ENCODE data around the gene SUZ12.
"Not testable (repeated sequence)": the region's sequence is repeated elsewhere in the genome, so short reads cannot be mapped to it uniquely, and the experiment has no call there.

SUZ12 gene

DNA sequence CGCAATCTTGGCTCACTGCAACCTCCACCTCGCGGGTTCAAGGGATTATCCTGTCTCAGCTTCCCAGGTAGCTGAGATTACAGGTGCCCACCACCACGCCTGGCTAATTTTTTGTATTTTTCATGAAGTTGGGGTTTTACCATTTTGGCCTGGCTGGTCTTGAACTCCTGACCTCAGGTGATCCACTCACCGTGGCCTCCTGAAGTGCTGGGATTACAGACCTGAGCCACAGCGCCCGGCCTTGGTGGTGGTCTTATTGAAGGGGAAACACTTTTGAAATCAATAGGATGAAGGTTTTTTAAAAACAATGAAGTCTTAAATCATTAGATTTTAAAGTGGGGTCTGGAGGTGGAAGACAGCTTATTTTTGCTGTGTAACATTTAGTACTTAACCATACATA is 5.6 kb downstream of the SUZ12 start:
- not testable (repeated sequence) for H3K36me3 ChIP-seq (ENCODE audit: control insufficient read depth in 2 of 2, insufficient read depth in 2 of 2, low read length in 2 of 2)

DNA sequence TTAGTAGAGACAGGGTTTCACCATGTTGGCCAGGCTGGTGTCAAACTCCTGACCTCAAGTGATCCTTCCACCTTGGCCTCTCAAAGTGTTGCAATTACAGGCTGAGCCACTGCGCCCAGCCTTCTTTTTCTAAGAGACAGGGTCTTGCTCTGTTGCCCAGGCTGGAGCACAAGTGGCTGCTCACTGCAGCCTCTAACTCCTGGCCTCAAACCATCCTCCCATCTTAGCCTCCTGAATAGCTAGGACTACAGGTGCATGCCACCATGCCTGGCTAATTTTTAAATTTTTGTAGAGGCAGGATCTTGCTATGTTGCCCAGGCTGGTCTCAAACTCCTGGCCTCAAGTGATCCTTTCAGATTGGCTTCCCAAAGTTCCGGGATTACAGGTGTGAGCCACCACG is 15.1 kb downstream of the SUZ12 start:
- H3K27ac ChIP-seq (ENCODE audit: low read depth in 2 of 2, low read length in 2 of 2); H3K4me3 ChIP-seq (ENCODE audit: low read length in 2 of 2); H3K27me3 ChIP-seq (ENCODE audit: control insufficient read depth in 2 of 2, insufficient read depth in 2 of 2, low read length in 2 of 2); H3K9ac ChIP-seq (ENCODE audit: low read depth in 1 of 2, low read length in 2 of 2); H3K9me3 ChIP-seq (ENCODE audit: control insufficient read depth in 2 of 2, low read length in 2 of 2); H3K4me1 ChIP-seq (ENCODE audit: control insufficient read depth in 2 of 2, insufficient read depth in 2 of 2, low read length in 2 of 2); H3K36me3 ChIP-seq (ENCODE audit: control insufficient read depth in 2 of 2, insufficient read depth in 2 of 2, low read length in 2 of 2): not testable (repeated sequence)

More for the DNA sequence above, 5.6 kb downstream of the SUZ12 start:
- not testable (repeated sequence) for H3K9ac ChIP-seq (ENCODE audit: low read depth in 1 of 2, low read length in 2 of 2); H3K4me3 ChIP-seq (ENCODE audit: low read length in 2 of 2); H3K9me3 ChIP-seq (ENCODE audit: control insufficient read depth in 2 of 2, low read length in 2 of 2); H3K27me3 ChIP-seq (ENCODE audit: control insufficient read depth in 2 of 2, insufficient read depth in 2 of 2, low read length in 2 of 2); H3K27ac ChIP-seq (ENCODE audit: low read depth in 2 of 2, low read length in 2 of 2); H3K4me1 ChIP-seq (ENCODE audit: control insufficient read depth in 2 of 2, insufficient read depth in 2 of 2, low read length in 2 of 2)

DNA sequence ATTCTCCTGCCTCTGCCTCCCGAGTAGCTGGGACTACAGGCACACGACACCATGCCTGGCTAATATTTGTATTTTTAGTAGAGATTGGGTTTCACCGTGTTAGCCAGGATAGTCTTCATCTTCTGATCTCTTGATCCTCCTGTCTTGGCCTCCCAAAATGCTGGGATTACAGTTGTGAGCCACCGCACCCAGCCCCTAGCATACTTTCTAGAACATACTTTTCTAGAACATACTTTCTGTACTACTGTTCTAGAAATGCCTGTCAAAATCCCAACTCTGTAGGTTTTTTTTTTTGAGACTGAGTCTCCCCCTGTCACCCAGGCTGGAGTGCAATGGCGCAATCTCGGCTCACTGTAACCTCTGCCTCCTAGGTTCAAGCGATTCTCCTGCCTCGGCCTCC is 27.3 kb downstream of the SUZ12 start:
- H3K9ac ChIP-seq (ENCODE audit: low read depth in 1 of 2, low read length in 2 of 2); H3K27ac ChIP-seq (ENCODE audit: low read depth in 2 of 2, low read length in 2 of 2); H3K9me3 ChIP-seq (ENCODE audit: control insufficient read depth in 2 of 2, low read length in 2 of 2); H3K27me3 ChIP-seq (ENCODE audit: control insufficient read depth in 2 of 2, insufficient read depth in 2 of 2, low read length in 2 of 2); H3K4me1 ChIP-seq (ENCODE audit: control insufficient read depth in 2 of 2, insufficient read depth in 2 of 2, low read length in 2 of 2); H3K4me3 ChIP-seq (ENCODE audit: low read length in 2 of 2): not testable (repeated sequence)
- H3K36me3 ChIP-seq (ENCODE audit: control insufficient read depth in 2 of 2, insufficient read depth in 2 of 2, low read length in 2 of 2), result peaks cover 4 to 24% of the 10 kb centered on the region in 2 donors

DNA sequence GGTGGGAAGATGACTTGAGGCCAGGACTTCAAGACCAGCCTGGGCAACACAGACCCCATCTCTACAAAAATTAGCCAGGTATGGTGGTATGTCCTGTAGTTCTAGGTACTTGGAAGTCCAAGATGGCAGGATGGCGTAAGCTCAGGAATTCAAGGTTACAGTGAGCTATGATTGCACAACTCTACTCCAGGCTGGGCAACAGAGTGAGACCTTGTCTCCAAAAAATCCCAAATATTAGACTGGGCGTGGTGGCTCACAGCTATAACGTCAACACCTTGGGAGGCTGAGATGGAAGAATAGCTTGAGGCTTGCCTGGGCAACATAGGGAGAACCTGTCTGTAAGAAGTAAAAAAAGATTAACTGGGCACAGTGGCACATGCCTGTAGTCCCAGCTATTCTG is 30.8 kb downstream of the SUZ12 start:
- H3K4me1 ChIP-seq (ENCODE audit: control insufficient read depth in 2 of 2, insufficient read depth in 2 of 2, low read length in 2 of 2), result no peaks in the 10 kb centered on the region
- H3K27me3 ChIP-seq (ENCODE audit: control insufficient read depth in 2 of 2, insufficient read depth in 2 of 2, low read length in 2 of 2), result no peaks in the 10 kb centered on the region
- H3K27ac ChIP-seq (ENCODE audit: low read depth in 2 of 2, low read length in 2 of 2), result no peak overlapping the region
- no peak overlapping the region for H3K9ac ChIP-seq (ENCODE audit: low read depth in 1 of 2, low read length in 2 of 2)
- peaks cover 1 to 19% of the 10 kb centered on the region in 2 donors for H3K36me3 ChIP-seq (ENCODE audit: control insufficient read depth in 2 of 2, insufficient read depth in 2 of 2, low read length in 2 of 2)
- no peaks in the 10 kb centered on the region for H3K9me3 ChIP-seq (ENCODE audit: control insufficient read depth in 2 of 2, low read length in 2 of 2)
- H3K4me3 ChIP-seq (ENCODE audit: low read length in 2 of 2), result no peak overlapping the region

DNA sequence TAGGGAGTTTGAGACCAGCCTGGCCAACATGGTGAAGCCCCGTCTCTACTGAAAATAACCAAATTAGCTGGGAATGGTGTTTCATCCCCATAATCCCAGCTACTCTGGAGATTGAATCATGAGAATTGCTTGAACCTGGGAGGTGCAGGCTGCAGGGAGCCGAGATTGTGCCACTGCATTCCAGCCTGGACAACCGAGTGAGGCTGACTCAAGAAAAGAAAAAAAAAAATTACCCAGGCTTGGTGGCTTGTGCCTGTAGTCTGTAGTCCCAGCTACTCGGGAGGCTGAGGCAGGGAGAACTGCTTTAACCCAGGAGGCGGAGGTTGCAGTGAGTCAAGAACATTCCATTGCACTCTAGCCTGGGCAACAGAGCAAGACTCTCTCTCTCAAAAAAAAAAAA is 33.6 kb downstream of the SUZ12 start:
- H3K9me3 ChIP-seq (ENCODE audit: control insufficient read depth in 2 of 2, low read length in 2 of 2); H3K27me3 ChIP-seq (ENCODE audit: control insufficient read depth in 2 of 2, insufficient read depth in 2 of 2, low read length in 2 of 2); H3K4me1 ChIP-seq (ENCODE audit: control insufficient read depth in 2 of 2, insufficient read depth in 2 of 2, low read length in 2 of 2); H3K27ac ChIP-seq (ENCODE audit: low read depth in 2 of 2, low read length in 2 of 2); H3K4me3 ChIP-seq (ENCODE audit: low read length in 2 of 2); H3K9ac ChIP-seq (ENCODE audit: low read depth in 1 of 2, low read length in 2 of 2): not testable (repeated sequence)
- peaks cover 0 to 15% of the 10 kb centered on the region in 2 donors for H3K36me3 ChIP-seq (ENCODE audit: control insufficient read depth in 2 of 2, insufficient read depth in 2 of 2, low read length in 2 of 2)

DNA sequence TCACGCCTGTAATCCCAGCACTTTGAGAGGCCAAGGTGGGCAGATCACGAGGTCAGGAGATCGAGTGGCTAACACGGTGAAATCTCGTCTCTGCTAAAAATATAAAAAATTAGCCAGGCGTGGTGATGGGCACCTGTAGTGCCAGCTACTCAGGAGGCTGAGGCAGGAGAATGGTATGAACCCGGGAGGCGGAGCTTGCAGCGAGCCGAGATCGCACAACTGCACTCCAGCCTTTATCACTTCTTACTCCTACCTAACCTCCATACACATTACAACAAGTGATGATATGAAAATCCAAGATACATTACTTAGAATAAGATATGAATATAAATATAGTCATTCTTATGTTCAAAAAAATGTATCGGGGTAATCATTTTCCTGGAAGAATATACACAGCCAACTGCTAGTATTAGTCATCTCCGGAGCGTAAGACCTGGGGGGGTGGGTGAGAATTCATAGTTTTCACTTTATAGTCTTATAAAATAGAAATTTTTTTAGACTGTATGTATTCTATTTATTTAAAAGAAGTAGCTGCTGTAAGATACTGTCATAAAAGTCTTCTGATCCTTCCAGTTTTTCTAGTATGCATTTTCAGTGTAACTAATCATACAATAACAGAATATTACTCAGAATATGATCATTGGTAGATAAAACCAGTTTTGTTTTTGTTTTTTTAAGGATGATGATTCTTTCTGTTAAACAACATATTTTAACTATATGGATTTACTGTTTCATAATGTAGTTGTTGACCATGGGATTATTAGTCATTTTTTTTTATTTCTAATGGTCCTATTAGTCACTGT is 37.7 kb downstream of the SUZ12 start:
- not testable (repeated sequence) for H3K4me3 ChIP-seq (ENCODE audit: low read length in 2 of 2); H3K27ac ChIP-seq (ENCODE audit: low read depth in 2 of 2, low read length in 2 of 2); H3K4me1 ChIP-seq (ENCODE audit: control insufficient read depth in 2 of 2, insufficient read depth in 2 of 2, low read length in 2 of 2); H3K9me3 ChIP-seq (ENCODE audit: control insufficient read depth in 2 of 2, low read length in 2 of 2); H3K27me3 ChIP-seq (ENCODE audit: control insufficient read depth in 2 of 2, insufficient read depth in 2 of 2, low read length in 2 of 2); H3K36me3 ChIP-seq (ENCODE audit: control insufficient read depth in 2 of 2, insufficient read depth in 2 of 2, low read length in 2 of 2); H3K9ac ChIP-seq (ENCODE audit: low read depth in 1 of 2, low read length in 2 of 2)

DNA sequence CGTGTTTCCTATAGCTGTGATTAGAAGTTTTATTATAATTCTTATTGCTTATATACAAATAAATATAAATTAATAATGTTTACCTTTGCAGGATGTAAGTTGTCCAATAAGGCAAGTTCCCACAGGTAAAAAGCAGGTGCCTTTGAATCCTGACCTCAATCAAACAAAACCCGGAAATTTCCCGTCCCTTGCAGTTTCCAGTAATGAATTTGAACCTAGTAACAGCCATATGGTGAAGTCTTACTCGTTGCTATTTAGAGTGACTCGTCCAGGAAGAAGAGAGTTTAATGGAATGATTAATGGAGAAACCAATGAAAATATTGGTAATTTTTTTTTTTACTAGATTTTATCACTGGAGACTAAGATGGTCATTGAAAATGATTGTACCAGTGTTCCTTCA is 38.6 kb downstream of the SUZ12 start:
- H3K4me3 ChIP-seq (ENCODE audit: low read length in 2 of 2); H3K4me1 ChIP-seq (ENCODE audit: control insufficient read depth in 2 of 2, insufficient read depth in 2 of 2, low read length in 2 of 2); H3K27ac ChIP-seq (ENCODE audit: low read depth in 2 of 2, low read length in 2 of 2); H3K9ac ChIP-seq (ENCODE audit: low read depth in 1 of 2, low read length in 2 of 2); H3K9me3 ChIP-seq (ENCODE audit: control insufficient read depth in 2 of 2, low read length in 2 of 2); H3K27me3 ChIP-seq (ENCODE audit: control insufficient read depth in 2 of 2, insufficient read depth in 2 of 2, low read length in 2 of 2); H3K36me3 ChIP-seq (ENCODE audit: control insufficient read depth in 2 of 2, insufficient read depth in 2 of 2, low read length in 2 of 2): not testable (repeated sequence)

DNA sequence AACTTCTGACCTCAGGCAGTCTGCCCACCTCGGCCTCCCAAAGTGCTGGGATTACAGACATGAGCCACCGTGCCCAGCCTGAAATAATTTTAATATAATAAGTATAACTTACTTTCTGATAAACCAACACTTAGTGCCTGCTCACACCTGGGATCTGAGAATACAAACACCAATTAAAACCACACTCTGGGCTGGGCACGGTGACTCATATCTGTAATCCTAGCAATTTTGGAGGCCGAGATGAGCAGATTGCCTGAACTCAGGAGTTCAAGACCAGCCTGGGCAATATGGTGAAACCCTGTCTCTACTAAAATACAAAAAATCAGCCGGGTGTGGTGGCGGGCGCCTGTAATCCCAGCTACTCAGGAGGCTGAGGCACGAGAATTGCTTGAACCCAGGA is 55.0 kb downstream of the SUZ12 start:
- H3K27me3 ChIP-seq (ENCODE audit: control insufficient read depth in 2 of 2, insufficient read depth in 2 of 2, low read length in 2 of 2); H3K4me1 ChIP-seq (ENCODE audit: control insufficient read depth in 2 of 2, insufficient read depth in 2 of 2, low read length in 2 of 2); H3K9ac ChIP-seq (ENCODE audit: low read depth in 1 of 2, low read length in 2 of 2); H3K4me3 ChIP-seq (ENCODE audit: low read length in 2 of 2); H3K27ac ChIP-seq (ENCODE audit: low read depth in 2 of 2, low read length in 2 of 2); H3K9me3 ChIP-seq (ENCODE audit: control insufficient read depth in 2 of 2, low read length in 2 of 2): not testable (repeated sequence)
- peaks cover 21 to 50% of the 10 kb centered on the region in 2 donors for H3K36me3 ChIP-seq (ENCODE audit: control insufficient read depth in 2 of 2, insufficient read depth in 2 of 2, low read length in 2 of 2)

DNA sequence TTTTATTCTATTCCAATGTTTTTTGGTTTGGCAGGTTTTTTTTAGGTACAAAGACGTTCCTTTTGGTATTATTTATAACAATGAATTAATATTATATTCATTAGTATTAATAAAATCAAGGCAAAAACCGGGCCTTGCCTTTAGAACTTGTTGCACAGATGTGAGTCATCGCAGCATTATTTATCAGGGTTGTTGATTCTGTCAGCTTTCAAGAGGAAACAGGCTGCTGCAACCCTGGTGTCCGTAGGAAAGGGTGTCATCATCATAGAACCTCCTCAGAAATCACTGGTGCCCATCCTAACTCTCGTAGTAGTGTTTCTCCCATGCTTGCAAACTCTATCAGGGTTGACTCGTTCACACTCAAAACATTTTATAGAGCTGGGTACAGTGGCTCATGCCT is 60.2 kb downstream of the SUZ12 start:
- peaks cover 21 to 47% of the 10 kb centered on the region in 2 donors for H3K36me3 ChIP-seq (ENCODE audit: control insufficient read depth in 2 of 2, insufficient read depth in 2 of 2, low read length in 2 of 2)
- no peaks in the 10 kb centered on the region for H3K27me3 ChIP-seq (ENCODE audit: control insufficient read depth in 2 of 2, insufficient read depth in 2 of 2, low read length in 2 of 2)
- H3K4me1 ChIP-seq (ENCODE audit: control insufficient read depth in 2 of 2, insufficient read depth in 2 of 2, low read length in 2 of 2), result no peaks in the 10 kb centered on the region
- no peak overlapping the region for H3K4me3 ChIP-seq (ENCODE audit: low read length in 2 of 2)
- H3K9me3 ChIP-seq (ENCODE audit: control insufficient read depth in 2 of 2, low read length in 2 of 2), result no peaks in the 10 kb centered on the region
- H3K9ac ChIP-seq (ENCODE audit: low read depth in 1 of 2, low read length in 2 of 2), result no peak overlapping the region
- no peak overlapping the region for H3K27ac ChIP-seq (ENCODE audit: low read depth in 2 of 2, low read length in 2 of 2)

DNA sequence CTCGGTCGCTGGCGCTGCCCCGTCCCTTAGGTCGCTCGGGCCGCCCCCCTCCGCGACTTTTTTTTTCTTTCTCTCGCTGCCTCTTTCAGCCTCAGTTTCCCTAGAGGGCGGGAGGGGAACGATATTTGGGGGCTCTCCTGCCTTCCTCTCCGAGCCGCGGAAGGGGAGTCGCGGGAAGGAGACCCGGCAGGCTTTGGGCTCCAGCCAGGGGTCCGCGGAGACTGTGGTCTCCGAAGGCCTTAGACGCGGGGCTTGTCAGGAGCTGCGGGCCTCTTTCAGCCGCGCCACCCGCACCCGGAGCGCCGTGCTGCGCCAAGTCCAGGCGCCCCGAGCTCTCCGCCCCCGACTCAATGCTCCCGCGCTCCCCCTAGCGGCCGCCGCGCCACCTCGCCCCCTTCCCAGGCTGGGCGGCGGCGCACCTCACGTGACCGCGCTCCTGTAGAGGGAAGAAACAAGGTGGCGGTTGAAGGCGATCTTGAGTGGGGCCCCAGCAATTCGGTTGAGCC is 70.2 kb downstream of the SUZ12 start, which contains the start of gene LRRC37B:
Gene LRRC37B, plus strand, starts transcription at position 427 of the 506 bp plus-strand sequence. CDS start 14,010 bp downstream, outside the sequence.
- Histone ChIP-seq H3K9ac (ENCODE audit: low read depth in 1 of 2, low read length in 2 of 2) (peak within 1 kb of the TSS; percentile 87 to 89), H3K27me3 (ENCODE audit: control insufficient read depth in 2 of 2, insufficient read depth in 2 of 2, low read length in 2 of 2) (no peaks in the 10 kb centered on the region), H3K4me1 (ENCODE audit: control insufficient read depth in 2 of 2, insufficient read depth in 2 of 2, low read length in 2 of 2) (peaks cover 3 to 7% of the 10 kb centered on the region in 2 donors), H3K9me3 (ENCODE audit: control insufficient read depth in 2 of 2, low read length in 2 of 2) (no peaks in the 10 kb centered on the region), H3K27ac (ENCODE audit: low read depth in 2 of 2, low read length in 2 of 2) (peak within 1 kb of the TSS; percentile 37 to 61), H3K4me3 (ENCODE audit: low read length in 2 of 2) (peak within 1 kb of the TSS; percentile 98 to 99), H3K36me3 (ENCODE audit: control insufficient read depth in 2 of 2, insufficient read depth in 2 of 2, low read length in 2 of 2) (no peaks in the 10 kb centered on the region)
